ENCODE measurements around the gene AP1S2.

DNA sequence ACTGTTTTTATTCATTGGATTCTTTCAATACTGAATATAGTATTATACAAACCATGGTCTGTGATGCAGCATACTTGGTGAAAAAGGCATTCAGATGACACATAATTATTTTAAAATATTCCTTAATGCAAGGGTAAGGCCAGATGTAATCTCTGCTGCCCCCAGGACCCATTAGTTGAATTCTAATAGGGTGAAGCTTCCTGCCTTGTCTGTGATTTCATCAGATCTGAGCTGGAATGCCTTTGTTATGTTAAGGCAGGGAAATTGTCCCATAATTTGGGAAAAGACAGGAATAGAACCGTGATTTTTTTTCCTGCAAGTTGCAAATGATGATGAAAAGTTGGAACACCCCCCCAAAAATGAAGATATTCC is 38.2 kb downstream of the AP1S2 start:
- no peak for TF ChIP-seq EZH2 (IDR thresholded peaks at IDR 0.05; ENCODE audit: insufficient read depth, poor library complexity, severe bottlenecking)
- TF ChIP-seq EZH2phosphoT487 (IDR thresholded peaks at IDR 0.05; ENCODE audit: insufficient read depth, low read depth), result no peak
